GM18505 (cell line): ENCODE data around the gene LAMTOR5.
"Not testable (repeated sequence)": the region's sequence is repeated elsewhere in the genome, so short reads cannot be mapped to it uniquely, and the experiment has no call there.

ENCODE experiments used
- ATAC-seq: cut with Tn5 transposase; IDR thresholded peaks from one replicate; pipeline ENCODE4 v1.9.1; 2021; ENCODE audit not compliant: unreplicated experiment
- POLR2A ChIP-seq: IDR thresholded peaks from 4 replicates; pipeline ENCODE4 v1.6.1; 2011; ENCODE audit warnings: borderline replicate concordance; ENCODE audit not compliant: insufficient read depth, insufficient read length; ENCODE audit errors: extremely low read depth

Gene LAMTOR5

DNA sequence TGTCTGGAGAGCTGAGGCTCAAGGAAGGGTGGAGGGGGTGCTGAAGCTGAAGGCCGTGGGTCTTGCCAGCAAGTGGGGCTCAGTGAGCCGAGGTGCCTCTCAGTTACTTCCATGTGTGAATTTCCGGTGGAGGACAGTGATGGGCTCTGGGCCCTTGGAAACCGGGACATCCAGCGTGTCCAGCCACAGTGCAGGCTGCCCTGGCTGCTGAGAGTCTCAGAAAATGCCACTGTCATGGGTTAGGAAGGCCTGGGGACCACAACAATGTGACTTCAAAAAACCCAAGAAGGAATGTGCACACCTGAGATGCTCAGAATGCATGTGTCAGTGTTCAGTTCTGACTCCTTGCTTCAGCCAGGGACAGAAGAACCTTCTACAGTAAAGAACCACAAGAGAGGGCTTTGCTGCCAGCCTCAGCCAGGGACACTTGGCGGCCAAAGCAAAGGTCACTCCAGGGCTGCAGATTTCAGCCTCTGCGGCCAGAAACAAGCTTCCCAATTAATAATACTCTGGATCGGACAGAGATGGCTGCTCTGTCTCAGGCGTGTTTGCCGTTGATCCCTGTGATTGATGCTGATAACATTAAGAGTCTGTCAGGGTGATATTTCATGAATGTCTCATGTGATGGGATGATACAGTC lies 12.6 kb upstream of the LAMTOR5 start:
- no peak for ATAC-seq
- TF ChIP-seq POLR2A: no peak

DNA sequence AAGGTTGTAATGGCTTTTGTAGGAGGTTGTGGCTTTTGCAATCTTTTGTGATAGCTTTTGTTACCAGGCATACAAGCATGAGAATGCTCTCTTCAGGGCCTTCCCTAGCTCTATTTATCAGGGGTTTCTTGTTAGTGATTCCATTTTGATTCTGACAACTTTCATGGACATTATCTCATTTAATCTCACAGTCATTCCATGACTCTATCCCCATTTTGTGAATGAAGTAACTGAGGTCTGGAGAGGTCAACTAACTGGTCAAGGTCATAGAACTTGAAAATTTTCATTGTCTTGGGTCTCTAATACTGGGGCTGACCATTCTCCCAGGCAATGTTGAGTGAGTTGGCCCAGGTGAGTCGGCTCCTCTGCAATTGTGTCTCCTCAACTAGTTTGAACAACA lies 11.2 kb upstream of the LAMTOR5 start:
- no peak for ATAC-seq
- TF ChIP-seq POLR2A: no peak

DNA sequence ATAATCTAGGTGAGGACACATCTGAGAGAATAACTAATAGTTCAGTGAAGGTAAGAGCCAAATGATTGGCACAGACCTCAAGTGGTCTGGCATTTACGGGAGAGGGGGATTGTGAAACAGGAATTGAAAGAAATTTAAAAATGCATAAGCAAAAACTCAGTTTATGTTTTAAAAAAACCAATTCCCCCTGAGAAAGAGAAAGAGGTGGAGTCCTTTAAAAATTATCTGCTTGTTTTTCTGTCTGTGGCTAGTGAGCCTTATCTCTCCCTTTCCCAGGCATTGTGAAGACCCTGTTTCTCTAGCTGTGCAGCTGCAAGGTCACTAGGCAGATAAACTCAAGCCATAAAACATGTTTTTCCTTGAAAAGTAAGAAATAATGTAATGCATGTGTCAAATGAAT lies 5.6 kb upstream of the LAMTOR5 start:
- ATAC-seq: not testable (repeated sequence)

DNA sequence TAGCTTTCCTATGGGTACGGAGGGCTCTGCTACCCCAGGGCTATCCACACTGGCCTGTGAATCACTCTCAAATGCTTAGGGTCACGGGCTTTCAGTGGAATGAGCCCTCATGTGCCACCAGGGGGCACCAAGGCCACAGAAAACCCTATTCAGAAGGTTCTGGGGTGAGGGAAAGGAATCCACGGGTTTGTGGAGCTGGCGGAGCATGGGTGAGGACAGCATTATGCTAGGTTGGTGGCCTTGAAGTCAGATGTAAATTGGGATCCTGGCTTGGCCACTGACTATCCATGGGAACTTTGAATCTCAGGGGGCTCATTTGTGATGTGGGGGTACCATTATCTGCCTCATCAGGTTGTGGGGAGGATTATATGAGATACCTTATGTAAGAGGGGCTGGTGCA lies 5.1 kb upstream of the LAMTOR5 start:
- ATAC-seq: no peak
- no peak for TF ChIP-seq POLR2A

DNA sequence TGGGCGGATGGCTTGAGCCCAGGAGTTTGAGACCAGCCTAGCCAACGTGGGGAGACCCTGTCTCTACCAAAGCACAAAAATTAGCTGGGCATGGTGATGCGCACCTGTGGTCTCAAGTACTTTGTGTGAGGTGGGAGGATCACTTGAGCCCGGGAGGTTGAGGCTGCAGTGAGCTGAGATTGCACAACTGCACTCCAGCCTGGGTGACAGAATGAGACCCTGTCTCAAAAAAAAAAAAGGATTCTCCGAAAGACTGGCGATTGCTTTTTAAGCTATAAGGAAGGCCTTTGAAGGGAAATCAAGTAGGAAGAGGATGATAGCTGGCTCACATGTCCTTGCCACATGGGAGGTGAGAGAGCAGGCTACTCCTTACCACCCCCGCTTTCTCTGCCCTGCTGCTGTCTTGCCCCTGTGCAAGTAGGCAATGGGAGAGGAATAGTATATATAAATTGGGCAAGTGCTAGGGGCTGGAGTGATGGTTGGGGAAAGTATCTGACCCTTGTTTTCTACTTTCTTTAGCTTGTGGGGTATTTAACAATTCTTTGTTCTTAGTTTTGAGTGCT lies 3.8 kb upstream of the LAMTOR5 start:
- no peak for TF ChIP-seq POLR2A
- ATAC-seq: no peak

DNA sequence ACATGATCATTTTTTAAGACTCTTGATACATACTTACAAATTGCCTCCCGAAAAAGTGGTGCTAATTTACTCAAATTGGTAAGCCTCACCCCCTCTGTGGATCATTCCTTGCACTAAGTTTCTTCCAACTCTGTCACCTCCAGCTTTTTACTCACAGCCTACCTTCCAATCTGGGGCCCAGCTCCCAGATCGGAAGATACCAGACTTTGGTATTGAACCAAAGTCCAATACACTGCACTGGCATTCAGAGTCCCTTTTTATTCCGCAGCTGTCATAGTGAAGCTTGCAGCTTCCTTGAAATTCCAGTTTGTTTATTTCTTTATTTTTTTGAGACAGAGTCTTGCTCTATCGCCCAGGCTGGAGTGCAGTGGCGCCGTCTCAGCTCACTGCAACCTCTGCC lies 1.8 kb upstream of the LAMTOR5 start:
- TF ChIP-seq POLR2A: no peak
- ATAC-seq: no peak

DNA sequence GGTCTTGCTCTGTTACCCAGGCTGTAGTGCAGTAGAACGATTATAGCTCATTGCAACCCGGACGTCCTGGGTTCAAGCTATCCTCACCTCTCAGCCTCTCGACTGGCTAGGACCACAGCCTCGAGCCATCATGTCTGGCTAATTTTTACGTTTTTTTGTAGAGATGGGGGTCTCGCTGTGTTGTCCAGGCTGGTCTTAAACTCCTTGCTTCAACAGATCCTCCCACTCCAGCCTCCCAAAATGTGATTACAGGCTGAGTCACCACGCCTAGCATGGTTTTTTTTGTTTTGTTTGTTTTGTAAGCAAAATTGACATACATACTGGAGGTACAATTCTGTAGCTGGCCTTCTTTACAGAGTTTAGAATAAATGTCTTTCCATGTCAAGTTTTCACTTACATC lies 994 bp upstream of the LAMTOR5 start:
- TF ChIP-seq POLR2A: no peak
- ATAC-seq: no peak

DNA sequence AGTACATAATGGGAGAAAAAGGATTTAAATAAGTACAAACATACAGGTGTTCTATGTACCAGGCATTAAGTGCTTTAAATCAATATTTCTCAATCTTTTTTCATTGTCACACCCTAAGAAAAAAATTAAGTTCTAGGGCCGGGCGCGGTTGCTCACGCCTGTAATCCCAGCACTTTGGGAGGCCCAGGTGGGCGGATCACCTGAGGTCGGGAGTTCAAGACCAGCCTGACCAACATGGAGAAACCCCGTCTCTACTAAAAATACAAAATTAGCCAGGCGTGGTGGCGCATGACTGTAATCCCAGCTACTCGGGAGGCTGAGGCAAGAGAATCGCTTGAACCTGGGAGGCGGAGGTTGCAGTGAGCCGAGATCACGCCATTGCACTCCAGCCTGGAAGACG lies 1.1 kb downstream of the LAMTOR5 start:
- not testable (repeated sequence) for ATAC-seq

DNA sequence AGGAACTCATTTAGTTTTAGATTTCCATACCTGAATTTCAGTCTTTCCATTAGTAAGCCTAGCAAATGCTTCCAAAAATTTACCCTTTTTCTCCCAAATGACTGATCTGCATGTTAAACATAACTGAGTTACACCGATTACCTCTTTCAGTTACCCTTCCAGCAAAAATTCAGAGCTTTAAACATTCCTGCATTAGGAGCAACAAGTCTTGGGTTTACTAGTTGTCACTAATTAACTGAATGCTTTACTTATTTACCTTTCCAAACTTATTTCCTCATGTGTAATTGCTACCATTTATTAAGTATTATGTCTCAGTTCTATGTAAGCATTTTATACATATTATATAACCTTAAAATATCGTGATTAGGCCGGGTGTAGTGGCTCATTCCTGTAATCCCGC lies 3.1 kb downstream of the LAMTOR5 start:
- TF ChIP-seq POLR2A: no peak
- ATAC-seq: no peak

DNA sequence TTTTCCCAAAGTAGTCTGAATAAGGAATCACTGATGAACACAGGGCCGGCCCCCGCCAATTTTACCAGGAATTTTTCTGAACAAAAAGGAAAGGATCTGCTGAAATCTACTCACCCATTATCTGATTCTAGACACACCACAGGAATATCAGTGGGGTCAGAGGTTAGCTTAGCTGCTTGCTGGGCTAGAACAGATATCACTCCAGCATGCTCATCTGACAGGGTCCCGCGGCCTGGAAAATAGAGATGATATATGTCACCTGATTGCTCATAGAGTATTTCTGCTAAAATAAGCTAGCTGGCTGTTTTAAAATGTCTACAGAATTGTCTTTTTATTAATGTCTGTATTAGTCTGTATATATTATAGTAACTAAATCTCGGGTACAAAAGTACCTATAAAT lies 3.7 kb downstream of the LAMTOR5 start:
- TF ChIP-seq POLR2A: no peak
- ATAC-seq: no peak

DNA sequence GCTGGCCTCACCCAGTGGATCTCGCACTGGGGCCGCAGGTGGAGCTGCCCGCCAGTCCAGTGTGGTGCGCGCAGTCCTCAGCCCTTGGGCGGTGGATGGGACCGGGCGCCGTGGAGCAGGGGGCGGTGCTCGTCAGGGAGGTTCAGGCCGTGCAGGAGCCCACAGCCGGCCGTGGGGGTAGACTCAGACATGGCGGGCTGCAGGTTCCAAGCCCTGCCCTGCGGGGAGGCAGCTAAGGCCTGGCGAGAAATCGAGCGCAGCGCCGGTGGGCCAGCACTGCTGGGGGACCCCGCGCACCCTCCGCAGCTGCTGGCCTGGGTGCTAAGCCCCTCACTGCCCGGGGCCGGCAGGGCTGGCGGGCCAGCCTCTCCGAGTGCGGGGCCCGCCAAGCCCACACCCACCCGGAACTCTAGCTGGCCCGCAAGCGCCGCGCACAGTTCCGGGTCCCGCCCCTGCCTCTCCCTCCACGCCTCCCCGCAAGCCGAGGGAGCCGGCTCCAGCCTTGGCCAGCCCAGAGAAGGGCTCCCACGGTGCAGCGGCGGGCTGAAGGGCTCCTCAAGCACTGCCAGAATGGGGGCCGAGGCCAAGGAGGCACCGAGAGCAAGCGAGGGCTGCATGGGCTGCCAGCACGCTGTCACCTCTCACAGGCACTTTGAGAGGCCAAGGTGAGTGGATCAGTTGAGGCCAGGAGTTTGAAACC lies 11.1 kb downstream of the LAMTOR5 start:
- ATAC-seq: not testable (repeated sequence)

DNA sequence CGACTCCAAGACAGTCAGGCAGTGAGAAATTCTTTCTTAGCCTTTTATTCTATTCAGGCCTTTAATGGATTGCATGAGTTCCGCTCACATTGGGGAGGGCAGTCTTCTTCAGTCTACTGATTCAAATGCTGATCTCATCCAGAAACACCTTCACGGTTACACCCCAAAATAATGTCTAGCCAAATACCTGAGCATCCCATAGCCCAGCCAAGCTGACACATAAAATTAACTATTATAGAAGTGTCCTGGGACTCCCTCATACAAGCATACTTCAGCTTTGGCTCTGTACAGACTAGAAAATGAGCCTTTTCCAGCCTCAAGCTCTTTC lies 13.0 kb downstream of the LAMTOR5 start:
- no peak for TF ChIP-seq POLR2A
- no peak for ATAC-seq

DNA sequence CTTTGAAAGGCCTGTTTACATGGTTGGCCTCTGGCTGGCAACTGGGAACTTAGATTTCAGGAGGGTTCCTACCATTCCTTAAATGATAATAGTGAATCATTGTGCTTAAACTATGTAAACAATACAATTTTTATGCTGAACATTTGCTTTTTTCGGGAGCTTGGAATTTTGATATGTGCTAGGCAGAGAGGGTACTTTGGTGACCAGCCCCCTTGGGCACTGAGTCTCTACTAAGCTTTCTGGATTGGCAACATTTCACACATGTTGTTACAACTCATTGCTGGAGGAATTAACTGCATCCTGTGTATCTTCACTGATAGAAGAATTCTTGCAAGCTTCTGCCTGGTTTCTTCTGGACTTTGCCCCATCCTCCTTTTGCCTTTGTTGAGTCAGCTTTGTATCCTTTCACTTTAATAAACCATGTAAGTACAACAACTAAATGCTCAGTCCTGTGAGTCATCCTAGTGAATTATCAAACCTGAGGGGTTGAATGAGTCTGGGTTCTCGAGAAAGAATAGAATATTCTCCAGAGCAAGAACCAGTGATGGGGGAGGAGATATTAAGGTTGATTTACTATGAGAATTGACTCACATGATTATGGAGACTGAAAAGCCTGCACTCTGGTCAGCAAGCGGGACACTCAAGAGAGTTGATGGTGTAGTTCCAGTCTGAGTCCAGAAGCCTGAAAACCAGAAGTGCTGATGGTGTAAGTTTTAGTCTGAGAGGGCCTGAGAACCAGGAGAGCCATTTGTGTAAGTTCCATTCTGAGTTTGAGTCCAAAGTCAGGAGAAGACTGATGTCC lies 13.6 kb downstream of the LAMTOR5 start:
- no peak for TF ChIP-seq POLR2A
- no peak for ATAC-seq

DNA sequence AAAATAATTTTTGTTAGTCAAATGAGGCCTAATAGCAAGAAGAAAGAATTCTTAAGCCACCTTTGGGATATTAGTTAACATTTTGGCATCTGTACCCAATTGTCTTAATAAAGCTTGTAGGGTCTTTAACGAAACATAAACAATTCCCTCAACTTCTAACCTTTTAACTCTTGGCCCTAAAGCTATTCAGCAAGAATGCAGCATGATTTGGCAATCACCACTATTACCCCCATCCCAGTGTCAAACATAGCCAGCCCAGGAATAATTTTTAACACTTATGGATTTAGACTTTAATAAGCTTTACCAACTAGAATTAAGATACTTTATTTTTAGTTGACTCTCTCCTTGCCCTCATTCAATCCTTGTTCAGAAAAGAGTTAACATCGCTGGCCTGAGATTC lies 14.2 kb downstream of the LAMTOR5 start:
- ATAC-seq: no peak
- TF ChIP-seq POLR2A: no peak
